GM12872 (cell line): ENCODE results near the gene PPM1K.

Source experiments
- CTCF ChIP-seq: IDR thresholded peaks from 3 replicates; pipeline ENCODE4 v1.5.1; 2011; ENCODE audit warnings: low read depth, mild to moderate bottlenecking, low read length, moderate library complexity; ENCODE audit not compliant: insufficient read depth

PPM1K gene

GRCh38 chr4:88212253-88212561, 72.2 kb downstream of the PPM1K start:
- TF ChIP-seq CTCF: no peak

DNA sequence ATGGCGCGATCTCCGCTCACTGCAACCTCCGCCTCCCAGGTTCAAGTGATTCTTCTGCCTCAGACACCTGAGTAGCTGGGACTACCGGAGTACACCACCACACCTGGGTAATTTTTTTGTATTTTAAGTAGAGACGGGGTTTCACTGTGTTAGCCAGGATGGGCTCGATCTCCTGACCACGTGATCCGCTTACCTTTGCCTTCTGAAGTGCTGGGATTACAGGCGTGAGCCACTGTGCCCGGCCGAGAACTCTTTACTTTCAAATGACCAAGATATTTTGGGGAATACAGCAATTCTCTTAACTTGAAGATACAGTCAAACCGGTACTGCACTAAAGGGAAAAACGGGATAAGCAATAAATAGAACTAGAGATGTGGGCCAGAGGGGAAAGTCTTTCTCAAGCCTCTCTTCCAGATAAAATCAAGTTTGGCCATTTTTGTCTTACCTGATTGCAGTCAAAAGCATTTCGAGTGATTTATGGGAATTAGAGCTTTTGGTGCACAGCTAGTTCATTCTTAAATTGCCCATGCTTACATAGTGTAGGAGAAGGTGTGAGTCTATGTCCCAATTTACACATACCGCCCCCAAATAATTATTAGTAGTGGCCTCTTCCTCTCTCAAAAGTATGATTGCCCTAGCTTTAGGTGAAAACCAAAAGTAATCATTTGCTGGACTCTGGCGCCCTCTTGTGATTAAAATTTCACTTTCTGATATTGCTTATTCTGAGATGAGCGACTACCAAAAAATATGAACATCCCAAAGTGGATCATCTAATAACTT, 72.7 kb downstream of the PPM1K start:
- peak; percentile 59; the same call in 2 of the 3 replicates for TF ChIP-seq CTCF

GRCh38 chr4:88208156-88208555, 76.2 kb downstream of the PPM1K start:
- no peak for TF ChIP-seq CTCF
